GM19452 (cell line): ENCODE data around the gene LRIG2.
"Not testable (repeated sequence)": the region's sequence is repeated elsewhere in the genome, so short reads cannot be mapped to it uniquely, and the experiment has no call there.

Source experiments
- ATAC-seq: cut with Tn5 transposase; IDR thresholded peaks from one replicate; pipeline ENCODE4 v1.9.1; 2021; ENCODE audit not compliant: unreplicated experiment

The LRIG2 gene

GRCh38 chr1:113058941-113059706, 13.9 kb upstream of the LRIG2 start:
- ATAC-seq = no peak

- not testable (repeated sequence) for ATAC-seq
These were observed 9.5 kb upstream of the LRIG2 start for GRCh38 chr1:113063456-113063855.

GRCh38 chr1:113072141-113072756, 749 bp upstream of the LRIG2 start:
- ATAC-seq = no peak

GRCh38 chr1:113073479-113073950, 517 bp downstream of the LRIG2 start:
- ATAC-seq = peak; percentile 15

GRCh38 chr1:113074237-113074636, 1.2 kb downstream of the LRIG2 start:
- no peak for ATAC-seq

- ATAC-seq = not testable (repeated sequence)
These were observed 5.0 kb downstream of the LRIG2 start for GRCh38 chr1:113077978-113078377.

- no peak for ATAC-seq
These were observed 13.5 kb downstream of the LRIG2 start for GRCh38 chr1:113086541-113086940.

GRCh38 chr1:113088972-113089371, 16.0 kb downstream of the LRIG2 start:
- no peak for ATAC-seq

GRCh38 chr1:113090051-113090450, 17.1 kb downstream of the LRIG2 start:
- no peak for ATAC-seq

- no peak for ATAC-seq
These were observed 19.1 kb downstream of the LRIG2 start for GRCh38 chr1:113091988-113092594.

- no peak for ATAC-seq
These were observed 21.5 kb downstream of the LRIG2 start for GRCh38 chr1:113094506-113094905.

GRCh38 chr1:113095790-113096455, 22.9 kb downstream of the LRIG2 start:
- no peak for ATAC-seq

- ATAC-seq = no peak
These were observed 23.5 kb downstream of the LRIG2 start for GRCh38 chr1:113096493-113096892.

- no peak for ATAC-seq
These were observed 28.6 kb downstream of the LRIG2 start for GRCh38 chr1:113101588-113101987.

- no peak for ATAC-seq
These were observed 30.1 kb downstream of the LRIG2 start for GRCh38 chr1:113103048-113103447.

- ATAC-seq = no peak
These were observed 31.0 kb downstream of the LRIG2 start for GRCh38 chr1:113103977-113104376.

GRCh38 chr1:113106910-113107309, 33.9 kb downstream of the LRIG2 start:
- no peak for ATAC-seq

- no peak for ATAC-seq
These were observed 37.0 kb downstream of the LRIG2 start for GRCh38 chr1:113109908-113110554.

GRCh38 chr1:113118266-113118665, 45.3 kb downstream of the LRIG2 start:
- ATAC-seq = no peak

GRCh38 chr1:113123737-113124136, 50.7 kb downstream of the LRIG2 start:
- ATAC-seq = no peak

GRCh38 chr1:113124366-113124765, 51.4 kb downstream of the LRIG2 start:
- ATAC-seq = no peak
